OCI-M2 (cell line): Measurements from ENCODE around the gene CDKL1.

Source experiments
- DNase-seq: peaks from one replicate; lab custom pipeline; 2025; ENCODE audit not compliant: unreplicated experiment; lab: John Stamatoyannopoulos, UW

Gene CDKL1

DNA sequence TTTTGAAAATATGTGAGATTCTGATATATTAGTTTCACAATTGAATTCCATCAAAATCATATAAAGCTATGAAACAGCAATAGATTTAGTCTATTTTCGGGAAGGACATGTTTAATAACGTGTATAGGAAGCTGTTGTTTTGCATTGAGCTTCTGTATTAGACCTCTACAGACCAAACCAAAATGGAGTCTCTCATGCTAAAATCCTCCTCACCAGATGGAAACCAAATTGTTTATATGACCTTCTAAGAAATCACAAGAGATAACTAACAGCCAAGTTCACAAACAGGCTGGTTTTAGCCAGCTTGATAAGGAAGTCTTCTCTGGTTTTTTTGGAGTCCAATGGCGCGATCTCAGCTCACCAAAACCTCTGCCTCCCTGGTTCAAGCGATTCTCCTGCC is 108.5 kb downstream of the CDKL1 start:
- no peak for DNase-seq

DNA sequence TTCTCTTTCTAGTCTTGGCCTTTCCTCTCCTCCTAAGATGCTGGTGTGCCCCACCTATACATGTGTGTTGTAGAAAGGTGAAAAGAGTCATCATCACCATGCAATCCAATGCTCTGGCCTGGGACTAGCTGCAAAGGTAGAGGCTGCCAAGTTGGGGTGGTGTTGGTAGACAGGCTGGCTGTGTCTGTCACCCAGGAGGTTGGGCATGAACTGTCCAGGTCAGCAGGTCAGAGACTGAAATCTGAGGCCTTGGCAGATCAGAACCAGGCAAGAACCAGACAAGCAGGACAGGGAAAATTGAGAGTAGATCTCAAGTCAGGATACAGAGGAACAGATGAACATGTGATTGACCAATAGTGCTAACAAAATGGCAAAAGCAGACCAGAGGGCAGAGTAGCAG is 110.8 kb downstream of the CDKL1 start:
- DNase-seq = no peak
